HAP-1 (cell line): ENCODE measurements around the gene JCHAIN.
"Not testable (repeated sequence)": the region's sequence is repeated elsewhere in the genome, so short reads cannot be mapped to it uniquely, and the experiment has no call there.

Experiments used
- DNase-seq, 2 experiments: peaks; one replicate each; pipeline ENCODE4 v3.0.0-alpha.2; 2016 to 2020; ENCODE audit warnings: low spot score in 2 of 2
- H3K27me3 ChIP-seq: fragments of 250-450 bp; sonication (Bioruptor Pico); 2 replicates; pipeline ENCODE4 v1.5.1; 2020; ENCODE audit warnings: low read depth, mild to moderate bottlenecking, moderate library complexity
- H3K36me3 ChIP-seq: fragments of 250-450 bp; sonication (Bioruptor Pico); replicated peaks from 2 replicates; pipeline ENCODE4 v1.5.1; 2020; ENCODE audit warnings: mild to moderate bottlenecking
- H3K4me1 ChIP-seq: fragments of 250-450 bp; sonication (Bioruptor Pico); 2 replicates; pipeline ENCODE4 v1.5.1; 2020; ENCODE audit warnings: mild to moderate bottlenecking
- H3K4me3 ChIP-seq: fragments of 250-450 bp; sonication (Bioruptor Pico); 2 replicates; pipeline ENCODE4 v1.5.1; 2020; ENCODE audit warnings: mild to moderate bottlenecking, moderate library complexity
- H3K9me3 ChIP-seq: fragments of 250-450 bp; sonication (Bioruptor Pico); 2 replicates; pipeline ENCODE4 v1.5.1; 2020; ENCODE audit warnings: mild to moderate bottlenecking, moderate library complexity
- in situ Hi-C: fragments of 300-500 bp; cut with MboI; formaldehyde crosslinking; loops from 3 replicates; pipeline ENCODE4 v1.14.3; 2020; ENCODE audit warnings: low sequenced_read_pairs, inconsistent platforms, mixed read lengths

Gene JCHAIN

DNA sequence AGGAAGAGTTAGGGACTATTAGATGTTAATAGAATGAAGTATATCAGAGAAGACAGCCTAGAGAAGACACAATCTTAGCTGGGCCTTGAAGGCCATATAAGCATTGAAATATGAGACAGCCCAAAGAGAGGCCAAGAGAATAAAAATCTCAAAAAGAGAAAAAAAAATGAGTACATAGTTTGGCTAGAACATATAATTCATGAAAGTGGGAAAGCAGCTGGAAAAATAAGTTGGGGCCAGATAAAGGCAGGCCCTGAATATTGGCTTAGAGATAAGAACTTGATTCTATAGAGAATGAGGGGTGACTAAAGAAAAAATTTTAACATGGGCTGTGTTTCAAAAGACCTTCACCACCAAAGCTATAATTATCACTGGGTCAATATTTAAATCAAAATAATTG lies 14.6 kb upstream of the JCHAIN start:
- no peaks in the 10 kb centered on the region; the same call in 1 of the 2 replicates for H3K27me3 ChIP-seq
- in situ Hi-C loops, result no loop called here
- no peak for DNase-seq
- no peaks in the 10 kb centered on the region for H3K36me3 ChIP-seq
- no peaks in the 10 kb centered on the region for H3K9me3 ChIP-seq
- no peak overlapping the region for H3K4me3 ChIP-seq
- no peaks in the 10 kb centered on the region; the same call in 1 of the 2 replicates for H3K4me1 ChIP-seq

DNA sequence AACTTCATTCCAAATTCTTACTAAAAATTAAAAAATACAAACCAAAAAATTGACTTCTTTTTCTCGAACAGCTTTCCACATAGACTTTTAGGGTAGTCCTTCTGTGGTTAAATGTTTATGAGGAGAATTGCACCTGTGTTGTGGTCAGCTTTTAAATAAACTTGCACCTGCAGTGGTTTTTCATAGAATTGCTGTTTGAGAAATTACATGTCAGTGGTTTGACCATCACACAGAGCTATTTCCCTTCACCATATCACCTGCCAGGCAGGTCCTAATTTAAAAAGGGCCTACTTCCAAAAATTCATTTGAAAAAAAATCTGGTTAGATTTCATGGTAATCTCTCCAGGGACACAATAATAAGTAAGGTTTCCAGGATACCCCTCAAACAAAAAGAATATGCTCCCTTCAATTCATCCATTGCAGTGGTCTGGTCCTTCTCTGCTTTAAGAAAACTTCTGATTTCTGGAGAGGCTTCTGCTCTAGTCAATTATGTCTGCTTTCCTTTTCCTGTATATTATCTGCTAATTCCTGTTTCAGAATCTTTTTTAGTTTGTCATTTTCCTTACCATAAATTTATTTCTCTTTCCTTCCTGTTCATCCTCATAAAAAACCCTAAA lies 12.2 kb upstream of the JCHAIN start:
- in situ Hi-C loops, result no loop called here
- DNase-seq, result no peak
- H3K4me3 ChIP-seq, result no peak overlapping the region
- no peaks in the 10 kb centered on the region for H3K9me3 ChIP-seq
- H3K4me1 ChIP-seq, result no peaks in the 10 kb centered on the region; the same call in 1 of the 2 replicates
- no peaks in the 10 kb centered on the region for H3K36me3 ChIP-seq
- peaks cover 16% of the 10 kb centered on the region for H3K27me3 ChIP-seq

- peaks cover 25% of the 10 kb centered on the region for H3K27me3 ChIP-seq
- in situ Hi-C loops, result no loop called here
- no peaks in the 10 kb centered on the region; the same call in 1 of the 2 replicates for H3K4me1 ChIP-seq
- no peak overlapping the region for H3K4me3 ChIP-seq
- no peaks in the 10 kb centered on the region for H3K9me3 ChIP-seq
- DNase-seq, result no peak
- H3K36me3 ChIP-seq, result no peaks in the 10 kb centered on the region
Observed at GRCh38 chr4:70676554-70677090, 10.3 kb upstream of the JCHAIN start.

DNA sequence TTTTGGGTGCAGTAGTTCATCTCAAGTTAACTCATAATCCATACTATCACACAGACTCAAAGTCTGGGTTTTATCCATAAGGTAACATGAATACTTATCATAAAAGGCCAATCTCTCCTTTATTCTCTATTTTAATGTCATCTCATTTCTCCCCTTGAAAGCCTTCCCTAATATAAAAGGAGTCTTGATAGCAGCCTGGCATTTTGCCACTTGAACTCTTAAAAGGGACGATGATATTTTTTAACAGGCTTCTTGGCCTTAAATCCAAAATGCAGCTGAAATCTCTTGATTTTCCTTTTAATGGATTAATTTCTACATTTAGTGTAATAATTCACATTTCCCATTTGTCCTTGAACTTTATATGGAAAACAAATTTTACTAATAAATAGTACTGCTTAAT lies 8.4 kb upstream of the JCHAIN start:
- no peaks in the 10 kb centered on the region for H3K9me3 ChIP-seq
- peaks cover 37% of the 10 kb centered on the region for H3K27me3 ChIP-seq
- H3K4me3 ChIP-seq, result no peak overlapping the region
- H3K36me3 ChIP-seq, result no peaks in the 10 kb centered on the region
- in situ Hi-C loops, result loop anchor here (25.0 kb wide), 1 partner anchor 1038 kb away; no protein-coding TSS in a partner anchor
- no peaks in the 10 kb centered on the region; the same call in 1 of the 2 replicates for H3K4me1 ChIP-seq
- DNase-seq, result no peak

GRCh38 chr4:70674191-70674590 lies 7.9 kb upstream of the JCHAIN start:
- peaks cover 40% of the 10 kb centered on the region for H3K27me3 ChIP-seq
- H3K36me3 ChIP-seq, result no peaks in the 10 kb centered on the region
- in situ Hi-C loops, result loop anchor here (25.0 kb wide), 1 partner anchor 1038 kb away; no protein-coding TSS in a partner anchor
- H3K4me3 ChIP-seq, result no peak overlapping the region
- no peaks in the 10 kb centered on the region for H3K9me3 ChIP-seq
- DNase-seq, result no peak
- no peaks in the 10 kb centered on the region for H3K4me1 ChIP-seq

DNA sequence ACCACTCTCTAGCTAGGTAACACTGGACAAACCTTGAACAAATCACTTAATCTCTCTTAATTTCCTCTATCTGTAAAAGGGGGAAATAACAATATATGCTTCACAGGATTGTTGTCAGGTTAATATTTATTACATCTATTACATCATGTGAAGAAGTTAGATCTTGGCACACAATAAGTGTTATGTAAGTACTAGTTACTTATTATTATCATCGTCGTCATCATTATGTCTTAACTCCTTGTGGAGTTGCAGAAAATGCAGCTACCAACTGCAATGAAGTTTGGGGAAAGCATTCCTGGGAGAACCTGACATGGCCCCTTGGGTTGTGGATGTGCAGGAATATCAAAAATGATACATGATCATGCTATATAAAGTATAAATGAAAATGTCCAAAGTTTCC lies 4.8 kb upstream of the JCHAIN start:
- Histone ChIP-seq H3K4me1 (no peaks in the 10 kb centered on the region), H3K36me3 (no peaks in the 10 kb centered on the region), H3K9me3 (no peaks in the 10 kb centered on the region), H3K27me3 (peaks cover 57% of the 10 kb centered on the region), H3K4me3 (no peak overlapping the region)
- no peak for DNase-seq
- in situ Hi-C loops, result loop anchor here (25.0 kb wide), 1 partner anchor 1041 kb away; no protein-coding TSS in a partner anchor

- no peak for DNase-seq
- in situ Hi-C loops, result loop anchor here (25.0 kb wide), 1 partner anchor 1042 kb away; no protein-coding TSS in a partner anchor
- no peaks in the 10 kb centered on the region for H3K4me1 ChIP-seq
- peaks cover 56% of the 10 kb centered on the region for H3K27me3 ChIP-seq
- no peaks in the 10 kb centered on the region for H3K9me3 ChIP-seq
- no peak overlapping the region for H3K4me3 ChIP-seq
- no peaks in the 10 kb centered on the region for H3K36me3 ChIP-seq
Observed at GRCh38 chr4:70670332-70671014, 4.2 kb upstream of the JCHAIN start.

- Histone ChIP-seq H3K9me3 (no peaks in the 10 kb centered on the region), H3K4me3 (no peak overlapping the region), H3K36me3 (no peaks in the 10 kb centered on the region), H3K4me1 (no peaks in the 10 kb centered on the region), H3K27me3 (peaks cover 38% of the 10 kb centered on the region)
- DNase-seq, result no peak
- in situ Hi-C loops, result loop anchor here (25.0 kb wide), 1 partner anchor 1044 kb away; no protein-coding TSS in a partner anchor
Observed at GRCh38 chr4:70667740-70668535, 1.6 kb upstream of the JCHAIN start.

DNA sequence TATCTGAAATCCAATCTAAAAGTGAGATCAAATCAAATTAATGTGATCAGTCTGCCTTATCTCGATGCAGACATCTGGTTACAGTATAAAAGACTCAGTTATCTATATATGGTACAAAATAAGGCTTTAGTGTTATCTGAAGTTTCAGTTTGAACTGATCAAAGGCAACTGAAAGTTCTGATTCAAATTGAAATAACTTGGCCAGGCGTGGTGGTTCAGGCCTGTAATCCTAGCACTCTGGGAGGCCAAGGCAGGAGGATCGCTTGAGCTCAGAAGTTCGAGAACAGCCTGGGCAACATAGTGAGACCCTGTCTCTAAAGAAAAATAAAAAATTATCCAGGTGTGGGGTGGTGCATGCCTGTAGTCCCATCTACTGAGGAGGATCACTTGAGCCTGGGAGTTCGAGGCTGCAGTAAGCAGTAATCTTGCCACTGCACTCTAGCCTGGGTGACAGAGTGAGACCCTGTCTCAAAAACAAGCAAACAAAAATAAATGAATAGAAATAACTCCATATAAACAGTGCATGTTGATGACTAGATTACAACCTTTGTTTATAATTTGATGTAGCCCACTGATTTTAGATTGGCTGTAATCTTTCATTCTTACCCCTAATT lies 4.9 kb downstream of the JCHAIN start:
- in situ Hi-C loops, result loop anchor here (25.0 kb wide), 1 partner anchor 1051 kb away; no protein-coding TSS in a partner anchor
- H3K9me3 ChIP-seq, H3K36me3 ChIP-seq: not testable (repeated sequence)

DNA sequence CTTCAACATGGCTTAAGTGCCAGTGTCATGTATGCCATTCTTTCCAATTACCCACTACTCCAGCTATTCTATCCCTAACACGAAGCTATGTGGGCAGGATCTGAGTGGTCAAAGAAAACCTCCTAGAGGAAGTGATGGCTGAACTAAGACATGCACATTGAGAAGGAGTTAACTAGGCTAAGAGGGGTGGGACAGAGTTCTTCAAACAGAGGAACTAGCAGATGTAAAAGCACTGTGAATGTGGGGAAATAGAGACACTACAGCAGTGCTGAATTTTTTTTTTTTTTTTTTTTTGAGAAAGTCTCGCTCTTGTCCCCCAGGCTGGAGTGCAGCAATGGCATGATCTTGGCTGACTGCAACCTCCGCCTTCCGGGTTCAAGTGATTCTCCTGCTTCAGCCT lies 6.2 kb downstream of the JCHAIN start:
- in situ Hi-C loops, result loop anchor here (25.0 kb wide), 1 partner anchor 1052 kb away; no protein-coding TSS in a partner anchor
- no peak overlapping the region for H3K4me3 ChIP-seq

More for the DNA sequence above, 4.9 kb downstream of the JCHAIN start:
- not testable (repeated sequence) for DNase-seq, H3K4me3 ChIP-seq, H3K4me1 ChIP-seq
- peaks cover 23% of the 10 kb centered on the region for H3K27me3 ChIP-seq

DNA sequence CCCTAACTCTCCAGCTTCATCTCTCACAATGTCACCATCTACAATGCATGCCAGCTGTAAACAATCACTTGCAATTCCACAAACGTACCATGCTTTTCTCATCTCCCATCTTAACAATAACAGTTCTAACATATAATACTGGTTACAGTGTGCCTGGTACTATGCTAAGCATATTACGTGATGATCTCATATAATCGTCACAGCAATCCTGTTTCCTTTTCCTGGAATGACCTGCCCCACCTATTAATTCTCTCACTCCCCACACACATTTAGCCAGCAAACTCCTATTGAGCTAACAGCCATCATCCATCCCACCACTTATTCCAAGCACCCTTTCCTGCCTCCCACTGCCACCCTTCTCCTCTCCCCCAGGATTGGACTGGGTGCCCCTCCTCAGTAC lies 7.9 kb downstream of the JCHAIN start:
- H3K9me3 ChIP-seq, result no peaks in the 10 kb centered on the region
- no peaks in the 10 kb centered on the region for H3K36me3 ChIP-seq
- H3K4me1 ChIP-seq, result no peaks in the 10 kb centered on the region
- no peak overlapping the region for H3K4me3 ChIP-seq
- no peak for DNase-seq
- peaks cover 25% of the 10 kb centered on the region for H3K27me3 ChIP-seq
- in situ Hi-C loops, result loop anchor here (25.0 kb wide), 1 partner anchor 1054 kb away; no protein-coding TSS in a partner anchor

More for the DNA sequence above, 6.2 kb downstream of the JCHAIN start:
- Histone ChIP-seq H3K27me3 (peaks cover 20% of the 10 kb centered on the region), H3K36me3 (no peaks in the 10 kb centered on the region), H3K9me3 (no peaks in the 10 kb centered on the region), H3K4me1 (no peaks in the 10 kb centered on the region)
- DNase-seq, result no peak

DNA sequence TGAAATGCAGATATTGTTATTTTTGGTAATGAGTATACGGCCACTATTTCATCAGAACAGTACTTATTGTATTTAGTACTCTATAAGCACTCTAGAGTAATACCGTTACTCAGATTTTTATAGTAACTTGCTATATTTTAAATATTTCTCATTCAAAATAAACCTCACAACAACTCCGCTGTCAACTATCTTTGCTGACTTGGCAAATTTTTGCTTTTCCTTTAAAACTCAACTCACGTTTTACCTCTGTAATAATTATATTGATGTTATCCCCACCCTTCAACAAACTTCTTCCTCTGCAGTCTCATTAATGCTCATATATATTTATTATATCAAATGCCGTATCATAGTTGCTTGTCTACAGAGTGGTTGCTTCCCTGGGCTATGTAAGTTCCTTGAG lies 9.0 kb downstream of the JCHAIN start:
- no peaks in the 10 kb centered on the region for H3K4me1 ChIP-seq
- in situ Hi-C loops, result loop anchor here (25.0 kb wide), 1 partner anchor 1055 kb away; no protein-coding TSS in a partner anchor
- H3K4me3 ChIP-seq, result no peak overlapping the region
- H3K9me3 ChIP-seq, result no peaks in the 10 kb centered on the region
- no peak for DNase-seq
- peaks cover 25% of the 10 kb centered on the region for H3K27me3 ChIP-seq
- H3K36me3 ChIP-seq, result no peaks in the 10 kb centered on the region

DNA sequence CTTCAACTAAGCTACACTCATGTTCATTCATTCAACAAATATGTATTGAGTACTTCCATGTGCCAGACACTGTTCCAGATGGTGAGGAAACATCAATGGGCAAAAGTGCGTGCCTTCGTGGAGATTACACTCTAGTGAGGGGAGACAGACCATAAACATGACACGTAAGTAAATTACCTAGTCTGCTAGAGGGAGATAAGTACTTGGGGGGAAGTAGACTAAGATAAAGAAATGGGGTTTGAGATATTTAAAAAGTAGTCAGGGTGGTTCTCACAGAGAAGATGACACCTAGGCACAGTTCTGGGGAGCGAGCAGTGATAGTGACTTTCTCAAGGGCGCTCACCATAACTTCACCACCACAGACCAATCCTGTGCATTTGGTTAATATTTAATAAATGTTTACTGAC lies 11.7 kb downstream of the JCHAIN start:
- H3K27me3 ChIP-seq, result peaks cover 25% of the 10 kb centered on the region
- H3K4me3 ChIP-seq, result no peak overlapping the region
- in situ Hi-C loops, result loop anchor here (25.0 kb wide), 1 partner anchor 1058 kb away; no protein-coding TSS in a partner anchor
- DNase-seq, result no peak
- H3K9me3 ChIP-seq, result no peaks in the 10 kb centered on the region
- no peaks in the 10 kb centered on the region for H3K4me1 ChIP-seq
- H3K36me3 ChIP-seq, result no peaks in the 10 kb centered on the region
